Stimulated activated CD4-positive, alpha-beta T cell treated with anti-CD3 and anti-CD28 coated beads, TNF-alpha, amount 100 ng/mL, for 1 hour (primary cell): ENCODE measurements around the gene CRYBA4.
"Not testable (repeated sequence)": the region's sequence is repeated elsewhere in the genome, so short reads cannot be mapped to it uniquely, and the experiment has no call there.

Experiments used
- DNase-seq, 3 donors: peaks; one replicate each; pipeline ENCODE4 v3.0.0-alpha.2; 2020; ENCODE audit warnings: low read depth in 3 of 3, low spot score in 1 of 3

The CRYBA4 gene

DNA sequence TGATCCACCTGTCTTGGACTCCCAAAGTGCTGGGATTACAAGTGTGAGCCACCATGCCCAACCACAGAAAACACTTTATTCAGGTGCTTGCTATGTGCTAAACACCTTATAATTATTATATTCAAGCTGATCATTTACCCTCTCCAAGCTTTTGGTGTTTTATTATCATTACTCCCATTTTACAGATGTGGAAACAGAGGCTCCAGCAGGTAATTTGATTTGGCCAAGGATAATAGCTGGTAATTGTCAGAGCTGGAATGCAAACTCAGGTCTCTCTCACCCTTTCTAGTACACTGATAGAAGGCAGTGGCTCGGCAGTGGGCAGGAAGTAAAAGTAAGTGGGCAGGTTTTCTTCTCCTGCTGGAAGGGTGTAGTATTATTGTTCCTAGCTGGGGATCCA is 28.0 kb upstream of the CRYBA4 start:
- DNase-seq = no peak

- no peak for DNase-seq
Measured at GRCh38 chr22:26597026-26597425, 24.7 kb upstream of the CRYBA4 start.

DNA sequence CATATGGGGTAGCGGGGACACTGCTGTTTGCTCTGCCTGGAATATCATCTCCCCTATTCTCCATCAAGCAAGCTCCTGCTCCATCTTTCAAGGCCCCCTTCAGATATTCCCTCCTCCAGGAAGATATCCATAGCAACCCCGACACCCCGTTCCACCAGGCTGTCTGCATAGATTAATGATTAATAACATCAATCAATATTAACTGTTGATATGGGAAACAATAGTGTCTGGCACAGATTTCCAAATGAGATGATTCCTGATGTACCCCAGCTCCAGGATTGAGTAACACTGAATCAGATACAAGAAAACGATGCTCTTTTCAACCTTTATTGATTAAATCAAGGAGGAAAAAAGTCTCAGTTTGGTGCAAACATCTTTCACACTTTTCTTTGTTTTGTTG is 24.3 kb upstream of the CRYBA4 start:
- no peak for DNase-seq

DNA sequence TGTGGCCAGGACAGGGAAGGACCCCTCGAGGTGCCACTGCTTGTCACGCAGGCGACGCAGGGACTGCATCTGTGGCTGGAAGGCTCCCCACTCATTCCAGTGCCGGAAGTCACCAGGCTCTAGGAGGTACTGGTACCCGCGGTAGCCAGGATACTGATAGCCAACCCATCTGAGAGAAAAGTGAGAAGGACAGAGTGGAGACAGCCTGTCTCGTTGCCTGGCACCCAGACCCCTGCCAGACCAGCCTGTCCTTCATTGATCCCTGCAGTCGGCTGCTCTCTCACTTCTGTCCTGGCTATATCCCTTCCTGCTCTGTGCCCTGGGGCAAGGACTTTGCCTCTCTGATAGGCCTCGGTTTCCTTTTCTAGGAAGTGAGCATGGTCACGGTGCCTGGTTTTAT is 22.3 kb upstream of the CRYBA4 start:
- no peak for DNase-seq

GRCh38 chr22:26601726-26602125 is 20.0 kb upstream of the CRYBA4 start:
- DNase-seq = no peak

DNA sequence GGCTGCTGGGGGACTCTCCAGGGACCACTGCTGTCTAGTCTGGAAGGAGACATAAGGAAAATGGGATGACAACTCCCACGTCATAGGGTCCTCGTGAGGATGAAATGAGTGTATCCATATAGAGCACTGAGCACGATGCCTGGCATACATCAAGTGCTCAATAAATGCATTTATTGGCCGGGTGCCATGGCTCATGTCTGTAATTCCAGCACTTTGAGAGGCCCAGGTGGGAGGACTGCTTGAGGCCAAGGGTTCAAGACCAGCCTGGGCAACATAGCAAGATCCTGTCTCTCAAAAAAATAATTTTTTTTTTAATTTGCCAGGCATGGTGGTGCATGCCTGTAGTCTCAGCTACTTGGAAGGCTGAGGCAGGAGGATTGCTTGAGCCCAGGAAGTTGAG is 19.6 kb upstream of the CRYBA4 start:
- DNase-seq = no peak

- no peak for DNase-seq
Measured at GRCh38 chr22:26604368-26604767, 17.4 kb upstream of the CRYBA4 start.

- DNase-seq = no peak
Measured at GRCh38 chr22:26606611-26607010, 15.2 kb upstream of the CRYBA4 start.

GRCh38 chr22:26608129-26608528 is 13.6 kb upstream of the CRYBA4 start:
- DNase-seq = no peak

GRCh38 chr22:26609287-26609686 is 12.5 kb upstream of the CRYBA4 start:
- DNase-seq = no peak

DNA sequence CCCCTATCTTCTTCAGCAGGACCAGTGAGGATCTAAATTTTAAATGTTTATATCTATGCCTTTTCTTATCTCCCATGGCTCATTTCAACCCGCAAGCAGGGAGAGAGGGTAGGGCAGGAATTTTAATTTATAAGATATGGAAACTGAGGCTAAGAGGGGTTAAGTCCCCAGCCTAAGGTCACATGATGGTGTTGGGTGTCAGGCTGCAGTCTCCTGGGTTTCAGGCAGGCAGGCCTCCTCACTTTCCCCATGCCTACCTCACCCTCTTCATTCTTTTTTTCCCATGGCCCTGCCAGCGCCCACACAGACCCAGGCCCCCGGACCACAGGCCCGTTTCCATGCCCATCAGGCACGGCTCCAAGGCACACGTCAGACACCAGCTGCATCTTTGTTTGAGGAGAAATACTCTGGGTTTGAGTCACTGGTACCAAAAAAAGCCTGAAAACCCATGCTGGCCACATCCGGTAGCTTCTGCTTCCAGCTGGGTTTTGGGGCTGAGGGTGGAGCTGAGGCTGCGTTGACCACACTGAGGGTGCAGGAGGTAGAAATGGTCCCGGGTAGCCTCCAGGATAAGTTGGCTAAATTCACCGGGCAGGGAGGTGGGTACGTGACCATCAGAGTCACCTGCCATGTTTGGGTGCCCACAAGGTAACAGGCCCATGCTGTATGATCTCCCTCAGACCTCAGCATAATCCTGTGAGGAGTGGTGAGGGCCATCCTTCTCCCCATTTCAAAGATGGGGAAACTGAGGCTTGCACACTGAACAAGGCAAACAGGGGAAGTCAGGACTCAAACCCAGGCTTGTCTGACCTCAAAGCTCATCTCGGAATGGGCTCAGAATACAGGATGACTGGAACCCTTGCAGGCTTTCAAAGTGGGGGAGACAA is 11.4 kb upstream of the CRYBA4 start:
- no peak for DNase-seq

GRCh38 chr22:26610996-26611395 is 10.8 kb upstream of the CRYBA4 start:
- DNase-seq = no peak

- no peak for DNase-seq
Measured at GRCh38 chr22:26612652-26613051, 9.1 kb upstream of the CRYBA4 start.

DNA sequence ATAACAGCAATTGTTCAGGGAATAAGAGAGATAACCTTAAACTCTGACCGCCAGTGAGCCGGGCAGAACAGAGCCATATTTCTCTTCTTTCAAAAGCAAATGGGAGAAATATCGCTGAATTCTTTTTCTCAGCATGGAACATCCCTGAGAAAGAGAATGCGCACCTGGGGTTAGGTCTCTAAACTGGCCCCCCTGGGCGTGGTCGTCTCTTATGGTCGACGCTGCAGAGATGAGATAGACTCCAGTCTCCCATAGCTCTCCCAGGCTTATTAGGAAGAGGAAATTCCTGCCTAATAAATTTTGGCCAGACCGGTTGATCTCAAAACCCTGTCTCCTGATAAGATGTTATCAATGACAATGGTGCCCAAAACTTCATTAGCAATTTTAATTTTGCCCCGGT is 8.0 kb upstream of the CRYBA4 start:
- not testable (repeated sequence) for DNase-seq

DNA sequence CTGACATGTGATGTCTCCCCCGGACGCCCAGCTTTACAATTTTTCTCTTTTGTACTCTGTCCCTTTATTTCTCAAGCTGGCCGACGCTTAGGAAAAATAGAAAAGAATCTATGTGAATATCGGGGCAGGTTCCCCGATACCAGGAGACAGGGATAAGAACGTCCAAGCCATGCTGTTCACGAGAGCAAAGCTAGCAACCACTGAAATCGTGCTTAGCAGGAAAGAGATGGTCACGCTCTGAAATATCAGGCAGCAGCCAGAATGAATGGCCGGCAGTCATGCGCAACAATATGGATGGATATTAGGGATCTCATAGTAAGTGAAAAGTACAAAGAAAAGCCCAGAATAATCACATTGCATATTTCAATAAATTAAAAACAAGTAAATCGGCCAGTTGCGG is 7.4 kb upstream of the CRYBA4 start:
- DNase-seq = no peak

DNA sequence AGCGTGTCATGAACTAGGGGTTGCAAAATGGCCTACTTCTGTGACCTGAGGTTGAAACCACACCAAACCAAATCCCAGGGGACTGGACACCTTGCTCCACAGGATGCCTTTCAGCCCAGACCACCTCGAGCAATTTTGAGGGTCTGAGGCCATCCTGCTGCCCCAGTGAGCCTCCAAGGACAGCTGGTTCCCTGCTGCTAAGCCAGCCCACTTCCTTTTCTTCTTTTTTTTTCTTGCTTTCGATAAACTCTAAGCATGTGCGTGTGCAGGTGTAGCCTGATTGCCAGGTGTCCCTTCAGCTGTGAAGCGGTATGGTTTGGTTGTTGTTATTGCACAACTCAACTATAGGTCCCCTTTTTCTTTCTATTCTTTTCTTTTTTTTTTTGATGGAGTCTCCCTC is 6.6 kb upstream of the CRYBA4 start:
- DNase-seq = no peak

DNA sequence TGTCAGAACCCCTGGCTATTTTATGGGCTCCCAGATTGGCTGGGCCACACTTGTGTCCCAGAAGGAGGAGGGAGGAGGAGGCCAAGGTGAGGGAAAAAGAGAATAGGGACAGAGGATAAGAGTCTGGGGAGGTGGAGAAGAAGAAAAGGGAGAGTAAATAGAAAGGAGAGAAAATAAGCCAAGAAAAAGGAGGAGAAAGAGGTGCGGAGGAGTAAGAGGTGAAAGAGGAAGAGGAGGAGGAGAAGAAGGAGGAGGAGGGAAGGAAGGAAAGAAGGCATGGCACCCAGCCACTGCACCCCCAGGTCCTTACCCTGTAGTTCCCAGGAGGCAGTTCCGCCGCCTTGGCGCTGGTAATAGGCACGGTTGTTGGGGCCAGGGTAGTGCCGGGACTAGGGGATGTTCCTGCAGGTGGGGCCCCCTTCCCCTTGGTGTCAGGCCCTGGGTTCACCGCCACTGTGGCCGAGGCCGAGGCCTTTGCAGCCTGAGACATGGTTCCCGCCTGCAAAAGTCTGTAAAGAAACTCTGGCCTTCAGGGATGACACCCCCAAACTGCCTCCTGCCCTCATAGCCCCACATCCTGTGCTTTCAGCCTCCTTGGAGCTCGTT is 5.8 kb upstream of the CRYBA4 start:
- no peak for DNase-seq

DNA sequence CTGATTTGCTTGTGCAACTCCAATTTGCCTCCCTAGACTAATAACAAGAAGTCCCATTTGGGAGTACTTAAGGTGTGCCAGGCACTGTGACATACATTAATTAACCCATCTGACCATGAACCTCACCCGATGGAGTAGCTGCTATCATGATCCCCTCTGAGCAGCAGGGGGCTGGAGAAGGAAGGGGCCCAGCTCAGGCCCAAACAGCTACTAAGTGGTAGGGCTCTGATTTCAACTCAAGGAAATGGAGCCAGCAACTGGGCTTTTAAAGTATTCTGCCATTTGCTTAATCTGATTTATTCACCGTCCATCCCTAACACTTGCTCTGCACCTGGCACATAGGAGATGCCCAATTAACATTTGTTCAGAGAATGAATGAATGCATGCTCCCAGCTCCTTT is 5.1 kb upstream of the CRYBA4 start:
- DNase-seq = no peak

DNA sequence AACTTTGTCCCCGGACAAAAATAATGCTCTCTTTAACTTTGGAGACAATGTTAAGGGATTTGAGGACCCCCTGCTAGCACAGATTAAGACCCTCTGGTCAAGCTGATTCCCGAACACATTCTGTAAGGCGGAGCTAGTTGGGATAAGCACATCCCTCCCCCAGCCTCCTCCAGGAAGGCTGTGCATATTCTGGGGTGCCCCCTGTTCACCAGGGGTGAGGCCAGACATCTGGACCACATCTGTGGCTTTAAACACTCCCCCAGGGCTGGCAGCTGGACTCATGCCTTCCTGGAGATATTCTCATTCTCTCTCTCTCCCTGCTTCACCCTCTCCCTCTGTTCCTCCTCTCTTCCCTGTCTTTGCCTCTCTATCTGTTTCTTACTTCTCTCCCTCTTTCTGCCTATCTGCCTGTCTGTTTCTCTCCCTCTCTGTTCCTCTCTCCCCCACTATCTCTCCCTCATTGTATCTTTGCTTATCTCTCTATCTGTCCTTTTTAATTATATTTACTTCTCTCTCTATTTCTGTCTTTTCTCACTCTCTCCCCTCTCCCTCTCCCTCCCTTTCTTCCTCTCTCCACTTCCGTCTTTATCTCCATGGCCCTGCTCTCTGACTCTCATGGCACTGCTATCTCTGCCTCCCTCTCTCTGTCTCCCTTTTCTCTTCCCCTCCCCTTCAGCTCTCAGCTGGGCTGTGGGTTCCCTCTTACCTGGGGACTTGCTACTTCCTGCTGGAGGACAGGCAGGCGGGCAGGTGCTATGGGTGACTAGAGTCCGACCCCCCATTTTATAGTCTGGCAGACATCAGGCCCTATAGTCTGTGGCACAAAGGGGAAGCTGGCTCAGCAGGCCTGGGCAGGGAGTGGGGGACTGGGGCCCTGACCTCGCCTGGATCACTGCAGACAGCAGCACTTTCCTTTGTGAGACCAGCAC is 4.2 kb upstream of the CRYBA4 start, which contains the start of gene CRYBB1:
CRYBB1 (minus strand) TSS at position 757 of the 929 bp plus-strand sequence. CDS start 1,708 bp downstream, outside the sequence.
- no peak for DNase-seq

DNA sequence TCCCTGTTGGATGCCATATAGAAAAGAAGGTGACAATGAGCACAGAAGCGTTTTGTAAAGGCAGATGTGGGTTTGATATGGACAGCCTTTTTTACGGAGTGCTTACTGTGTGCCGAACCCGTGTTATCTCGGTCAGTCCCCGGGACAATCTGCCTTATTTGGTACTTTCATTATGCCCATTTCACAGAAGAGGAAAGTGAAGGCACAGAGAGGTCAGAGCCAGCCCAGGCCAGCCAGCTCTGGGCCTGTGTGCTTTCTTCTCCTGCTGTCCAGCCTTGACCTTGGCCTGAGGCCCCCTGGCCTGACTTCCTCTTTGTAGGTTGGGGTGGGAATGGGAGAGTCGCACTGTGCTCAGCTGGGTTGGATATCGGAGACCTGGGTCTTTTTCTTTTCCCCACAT is 3.3 kb upstream of the CRYBA4 start:
- no peak for DNase-seq

- no peak for DNase-seq
Measured at GRCh38 chr22:26619510-26619909, 2.3 kb upstream of the CRYBA4 start.

- no peak for DNase-seq
Measured at GRCh38 chr22:26620197-26620596, 1.6 kb upstream of the CRYBA4 start.
